ENCODE results near the gene APOL1.

GRCh38 chr22:36211237-36211861 lies 41.6 kb upstream of the APOL1 start:
- no peak for TF ChIP-seq CHD2 (IDR thresholded peaks at IDR 0.05; ENCODE audit: low read length, partially characterized antibody)
- TF ChIP-seq ZBTB33 (IDR thresholded peaks at IDR 0.05; ENCODE audit: borderline replicate concordance, low read depth), result no peak
- no peak for TF ChIP-seq CTCF (IDR thresholded peaks at IDR 0.05)
- TF ChIP-seq ELF1 (IDR thresholded peaks at IDR 0.05), result no peak
- TF ChIP-seq EZH2phosphoT487 (IDR thresholded peaks at IDR 0.05; ENCODE audit: borderline replicate concordance, low read depth), result no peak
- no peak for TF ChIP-seq MAX (IDR thresholded peaks at IDR 0.05; ENCODE audit: low read depth)
- no peak for TF ChIP-seq JUND (IDR thresholded peaks at IDR 0.05)
- TF ChIP-seq SIN3A (IDR thresholded peaks at IDR 0.05; ENCODE audit: borderline replicate concordance, low read depth, low read length), result no peak
- no peak for TF ChIP-seq USF2 (IDR thresholded peaks at IDR 0.05; ENCODE audit: borderline replicate concordance, low read depth, low read length)
- TF ChIP-seq FOSL2 (IDR thresholded peaks at IDR 0.05; ENCODE audit: borderline replicate concordance, low read depth), result no peak
- TF ChIP-seq PBX3 (IDR thresholded peaks at IDR 0.05), result no peak
- TF ChIP-seq MEF2A (IDR thresholded peaks at IDR 0.05; ENCODE audit: borderline replicate concordance, low read depth), result no peak
